Activated CD8-positive, alpha-beta memory T cell treated with anti-CD3 and anti-CD28 coated beads, Interleukin-2, amount 50 U/mL, for 1 hour (primary cell): ENCODE data around the gene PRKCH.
"Not testable (repeated sequence)": the region's sequence is repeated elsewhere in the genome, so short reads cannot be mapped to it uniquely, and the experiment has no call there.

Source experiments
- DNase-seq: peaks from one replicate; pipeline ENCODE4 v3.0.0-alpha.2; 2020; ENCODE audit errors: extremely low read depth

PRKCH gene

DNA sequence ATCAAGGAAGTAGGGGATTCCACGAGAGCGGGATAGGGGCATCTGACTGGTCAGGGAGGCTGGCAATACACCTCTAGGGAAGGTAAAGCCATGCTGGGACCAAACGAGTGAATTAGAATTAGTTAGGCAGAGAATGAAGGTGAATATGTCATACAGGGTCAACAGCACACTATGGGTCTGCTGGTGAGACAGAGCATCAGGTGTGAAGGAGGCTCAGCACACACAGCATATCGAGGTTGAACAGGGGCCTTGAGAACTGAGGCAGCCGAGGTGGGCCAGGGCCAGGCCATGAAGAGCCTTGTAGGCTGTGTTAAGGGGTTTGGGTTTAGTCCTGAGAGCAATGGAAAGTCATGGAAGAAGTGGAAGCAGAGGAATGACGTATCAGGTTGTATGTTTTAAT, 137.8 kb downstream of the PRKCH start:
- no peak for DNase-seq

DNA sequence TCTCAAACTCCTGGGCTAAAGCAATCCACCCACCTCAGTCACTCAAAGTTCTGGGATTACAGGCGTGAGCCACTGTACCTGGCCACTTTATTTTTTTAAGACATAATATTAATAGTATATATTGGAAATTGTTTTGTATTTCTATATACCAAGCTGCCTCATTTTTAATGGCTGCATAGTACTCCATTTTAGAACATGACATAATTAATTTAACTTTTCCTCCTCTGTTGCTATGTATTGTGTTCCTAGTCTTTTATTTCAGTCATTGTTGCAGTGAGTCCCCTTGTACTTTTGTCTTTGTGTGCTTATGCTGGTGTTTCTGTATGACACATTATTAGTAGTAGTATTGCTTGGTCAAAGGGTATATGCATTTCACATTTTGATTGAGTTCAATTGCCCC, 138.7 kb downstream of the PRKCH start:
- DNase-seq = no peak

DNA sequence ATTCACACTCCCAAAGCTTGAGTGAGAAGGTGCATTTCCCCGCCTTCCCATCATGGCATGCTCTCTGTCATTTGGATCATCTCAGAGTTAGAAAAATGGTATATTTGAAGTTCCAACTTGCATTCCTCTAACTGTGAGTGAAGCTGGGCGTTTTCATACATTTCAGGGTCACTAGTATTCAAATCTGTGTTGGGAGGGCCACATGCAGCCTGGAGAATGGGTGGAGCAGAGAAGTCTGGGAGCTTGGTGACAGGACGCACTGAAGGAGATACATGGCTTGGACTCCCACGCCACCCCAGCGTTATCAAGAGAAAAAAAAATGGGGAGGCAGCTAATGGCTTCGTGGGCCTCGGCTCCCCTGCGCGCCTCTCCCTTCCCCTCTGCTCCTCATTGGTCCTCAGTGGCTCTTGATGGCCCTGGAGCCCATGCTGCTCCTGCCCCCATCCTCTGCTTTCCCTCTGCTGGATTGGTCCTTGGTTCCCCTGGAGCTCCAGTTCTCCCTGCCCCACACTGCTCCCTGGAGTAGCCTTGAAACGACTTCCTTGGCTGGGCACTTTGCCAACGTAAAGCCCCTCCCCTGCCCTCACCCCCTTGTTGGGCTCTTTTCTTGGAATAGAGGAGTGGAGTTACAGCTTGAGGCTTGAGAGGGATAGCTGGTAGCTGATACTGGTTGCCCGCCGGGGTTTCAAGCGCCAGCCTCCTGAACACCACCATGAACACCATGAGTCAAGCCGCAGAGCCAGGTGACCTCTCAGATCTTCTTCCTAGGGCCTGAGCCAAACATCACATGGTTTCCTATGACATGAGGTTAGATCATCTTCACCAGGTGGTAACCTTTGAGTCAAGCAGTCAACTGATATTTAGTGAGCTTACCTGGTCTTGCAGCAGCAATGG, 139.6 kb downstream of the PRKCH start:
- DNase-seq = no peak

DNA sequence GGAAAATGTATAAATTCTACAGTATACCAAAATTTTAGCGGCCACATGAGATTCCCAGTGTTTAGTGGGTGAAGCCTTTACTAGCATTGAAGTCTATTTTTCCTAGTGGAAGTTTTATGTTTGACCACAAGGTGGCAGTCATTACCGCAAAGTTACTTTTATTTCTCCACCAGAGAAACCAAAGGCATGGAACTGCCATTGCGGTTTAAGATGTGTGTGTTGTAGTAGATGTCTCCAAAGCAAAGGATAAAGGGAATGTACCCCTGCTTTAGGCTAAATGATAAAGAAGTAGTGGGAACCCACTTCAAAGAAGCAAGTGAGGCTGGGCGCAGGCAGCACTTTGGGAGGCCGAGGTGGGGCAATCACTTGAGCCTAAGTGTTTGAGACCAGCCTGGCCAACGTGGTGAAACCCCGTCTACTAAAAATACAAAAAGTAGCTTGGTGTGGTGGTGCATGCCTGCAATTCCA, 140.5 kb downstream of the PRKCH start:
- DNase-seq = no peak

DNA sequence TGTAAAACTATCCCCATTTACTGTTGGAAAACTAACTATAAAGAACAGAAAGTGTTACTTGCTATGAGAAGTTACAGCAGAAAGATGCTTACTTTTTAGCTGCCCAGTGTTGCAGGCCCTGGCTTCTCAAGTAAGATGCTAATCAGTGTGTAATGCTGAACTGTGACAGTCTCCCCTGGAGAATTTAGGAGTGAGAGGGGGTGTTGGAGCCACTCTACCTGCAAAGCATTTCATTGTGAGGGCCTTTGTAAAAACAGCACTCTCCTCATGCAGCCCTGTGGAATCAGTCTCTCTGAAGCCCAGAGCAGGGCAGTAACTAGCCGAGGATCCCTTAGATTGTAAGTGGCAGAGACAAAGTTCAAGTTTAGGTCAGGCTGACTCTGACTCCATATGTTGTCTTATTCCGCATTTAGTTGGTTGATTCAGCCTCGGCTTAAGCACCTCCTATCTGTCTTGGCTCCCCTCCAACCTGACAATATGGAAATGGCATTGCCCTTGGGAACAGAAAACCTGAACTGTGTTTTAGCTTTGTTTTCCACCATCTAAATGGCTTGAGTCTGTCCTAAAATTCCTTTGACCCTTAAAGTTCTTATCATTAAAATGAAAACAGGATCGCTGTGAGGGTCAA, 141.3 kb downstream of the PRKCH start:
- DNase-seq = no peak

DNA sequence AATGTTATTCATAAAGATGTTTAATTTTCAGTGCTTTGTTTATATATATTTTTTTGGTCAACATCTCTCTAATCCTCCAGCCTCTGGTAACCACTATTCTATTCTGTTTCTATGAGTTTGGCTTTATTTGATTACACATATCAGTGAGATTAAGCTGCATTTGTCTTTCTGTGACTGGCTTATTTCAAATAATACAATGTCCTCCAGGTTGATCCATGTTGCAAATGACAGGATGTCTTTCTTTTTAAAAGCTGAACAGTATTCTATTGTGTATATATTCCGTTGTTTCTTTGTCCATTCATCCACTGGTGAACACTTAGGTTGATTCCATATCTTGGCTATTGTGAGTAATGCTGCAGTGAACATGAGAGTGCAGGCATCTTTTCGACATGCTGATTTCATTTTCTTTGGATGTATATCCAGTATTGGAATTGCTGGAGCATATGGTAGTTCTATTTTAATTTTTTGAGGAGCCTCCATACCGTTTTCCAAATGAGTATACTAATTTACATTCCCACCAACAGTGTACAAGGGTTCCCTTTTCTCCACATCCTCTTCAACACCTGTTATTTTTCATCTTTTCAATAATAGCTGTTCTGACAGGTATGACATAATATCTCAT, 142.4 kb downstream of the PRKCH start:
- no peak for DNase-seq

DNA sequence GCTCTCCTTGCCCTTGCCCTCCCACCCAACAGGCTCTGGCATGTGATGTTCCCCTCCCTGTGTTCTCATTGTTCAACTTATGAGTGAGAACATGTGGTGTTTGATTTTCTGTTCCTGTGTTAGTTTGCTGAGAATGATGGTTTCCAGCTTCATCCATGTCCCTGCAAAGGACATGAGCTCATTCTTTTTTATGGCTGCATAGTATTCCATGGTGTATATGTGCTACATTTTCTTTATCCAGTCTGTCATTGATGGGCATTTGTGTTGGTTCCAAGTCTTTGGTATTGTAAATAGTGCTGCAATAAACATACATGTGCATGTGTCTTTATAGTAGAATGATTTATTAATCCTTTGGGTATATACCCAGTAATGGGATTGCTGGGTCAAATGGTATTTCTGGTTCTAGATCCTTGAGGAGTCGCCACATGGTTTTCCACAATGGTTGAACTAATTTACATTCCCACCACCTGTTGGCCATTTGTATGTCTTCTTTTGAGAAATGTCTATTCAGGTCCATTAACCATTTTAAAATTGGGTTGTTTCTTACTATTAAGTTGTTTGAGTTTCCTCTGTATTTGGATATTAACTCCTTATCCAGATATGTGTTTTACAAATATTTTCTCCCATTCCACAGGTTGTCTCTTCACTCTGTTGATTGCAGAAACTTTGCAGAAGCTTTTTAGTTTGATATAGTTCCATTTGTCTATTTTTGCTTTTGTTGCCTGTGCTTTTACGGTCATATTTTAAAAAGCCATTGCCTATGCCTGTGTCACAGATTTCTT, 143.4 kb downstream of the PRKCH start:
- not testable (repeated sequence) for DNase-seq

DNA sequence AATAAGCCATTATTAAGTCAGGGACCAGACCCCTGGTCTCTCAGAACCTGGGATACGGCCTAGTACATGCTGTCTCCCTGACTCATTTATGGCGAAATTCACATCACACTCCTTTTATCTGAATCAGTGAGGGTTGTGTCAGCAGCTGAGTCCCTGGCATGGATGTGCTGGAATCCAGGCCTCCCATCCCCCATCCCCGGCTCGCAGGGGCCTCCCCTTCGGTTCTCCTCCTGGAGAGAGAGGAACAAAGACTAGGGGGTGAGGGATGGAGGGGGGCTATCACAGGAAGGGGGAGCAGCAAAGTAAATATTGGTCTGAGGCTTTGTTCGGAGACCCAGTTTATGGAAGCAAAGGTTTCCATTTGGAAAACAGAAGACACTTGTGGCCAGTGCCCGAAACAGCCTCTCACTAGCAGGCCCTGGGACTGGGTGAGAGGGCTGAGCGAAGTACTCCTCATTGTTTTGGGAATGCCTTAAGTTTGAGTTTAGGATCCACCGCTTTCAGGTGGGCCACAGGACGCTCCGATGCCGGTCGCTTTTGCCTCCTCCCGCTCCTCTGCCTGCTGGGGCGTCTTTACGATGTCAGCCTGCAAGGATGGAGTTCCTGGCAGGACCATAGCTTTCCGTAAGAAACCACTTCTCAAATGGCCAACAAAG, 145.0 kb downstream of the PRKCH start:
- no peak for DNase-seq

DNA sequence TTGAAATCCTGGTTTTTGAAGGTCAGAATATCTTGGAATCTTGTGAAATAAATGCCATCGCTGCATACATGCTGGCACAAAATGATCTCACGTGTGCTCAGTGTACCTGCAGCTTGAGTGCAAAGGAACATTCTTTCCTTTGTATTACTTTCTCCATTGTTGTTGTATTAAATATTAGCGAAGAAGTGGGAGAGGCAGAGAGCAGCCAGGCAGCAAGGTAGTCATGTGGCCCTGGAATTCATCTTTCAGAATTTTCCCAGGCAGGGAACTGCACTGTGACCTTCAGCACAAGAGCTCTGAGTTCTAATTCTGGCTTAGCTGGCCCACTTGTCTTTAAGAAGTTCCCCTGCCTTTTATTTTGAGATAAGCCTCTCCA, 145.5 kb downstream of the PRKCH start:
- no peak for DNase-seq

DNA sequence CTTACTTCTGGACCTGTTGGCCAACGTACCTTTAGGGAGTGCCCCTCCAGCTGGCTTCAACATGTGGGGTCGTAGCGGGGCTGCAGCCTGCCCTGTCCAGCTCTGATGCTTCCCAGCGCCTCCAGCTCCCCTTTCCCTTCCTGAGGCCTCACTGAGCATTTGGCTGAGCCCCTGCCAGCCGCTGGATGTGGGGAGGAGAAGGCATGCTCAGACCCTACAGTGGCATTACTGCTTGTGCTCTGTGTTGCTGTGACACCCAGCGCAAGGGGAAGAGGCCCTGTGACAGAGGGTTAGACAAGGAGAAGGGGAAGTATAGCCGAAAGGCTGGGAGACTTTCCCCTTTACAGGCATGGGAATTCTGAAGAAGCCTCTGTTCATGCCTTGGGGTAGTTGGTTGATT, 145.9 kb downstream of the PRKCH start:
- no peak for DNase-seq

DNA sequence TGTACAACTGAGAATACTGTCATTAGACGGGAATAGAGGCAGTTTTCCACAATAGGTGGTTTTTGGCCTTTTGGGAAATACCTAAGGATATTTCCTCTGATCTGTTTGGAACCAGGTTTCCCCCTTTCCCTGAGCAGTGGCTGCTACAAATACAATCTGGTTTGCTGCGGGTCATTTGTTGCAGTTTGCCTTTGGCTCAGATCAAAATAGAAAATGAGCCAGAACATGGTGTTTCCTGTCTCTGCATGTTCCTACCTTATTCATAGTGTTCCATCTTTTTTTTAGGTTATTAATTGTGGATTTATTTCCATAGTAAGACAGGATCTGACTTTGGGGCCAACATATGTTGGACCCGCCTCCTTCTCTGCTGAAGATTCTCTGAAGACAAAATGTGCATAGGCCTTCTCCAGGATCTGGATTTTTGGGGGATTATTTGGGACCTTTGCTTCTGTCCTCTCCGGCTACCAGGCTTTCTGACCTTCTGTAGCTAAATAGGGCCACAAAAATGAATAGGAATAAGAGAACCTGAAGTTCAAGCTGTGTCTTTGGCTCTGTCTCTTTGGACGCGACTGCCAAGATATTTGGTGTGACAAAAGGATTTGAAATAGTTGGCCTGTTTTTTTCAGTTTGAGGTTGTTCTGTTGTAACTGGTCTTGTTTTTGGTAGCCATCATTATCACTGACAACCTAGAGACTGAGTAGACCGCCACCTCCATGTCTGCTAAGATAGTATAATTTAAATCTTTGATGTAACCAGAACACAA, 146.9 kb downstream of the PRKCH start:
- DNase-seq = no peak

DNA sequence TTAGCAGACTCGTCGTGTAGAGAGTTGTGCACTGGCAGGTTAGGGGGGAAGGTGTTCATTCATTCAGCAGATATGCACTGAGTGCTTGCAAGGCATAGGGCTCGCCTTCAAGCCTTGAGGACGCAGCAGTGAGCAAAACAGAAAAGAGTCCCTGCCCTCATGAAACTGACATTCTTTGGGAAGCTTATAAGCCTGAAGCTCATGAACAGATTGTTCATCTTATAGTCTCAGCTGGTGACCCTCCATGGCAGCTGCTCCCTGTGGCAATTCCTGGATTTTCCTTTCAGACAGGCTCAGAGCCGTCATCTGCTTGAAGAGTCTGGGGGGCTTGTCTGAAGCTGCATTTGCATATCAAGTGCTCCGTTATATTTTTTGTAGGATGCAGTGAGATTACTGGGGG, 148.4 kb downstream of the PRKCH start:
- DNase-seq = no peak

DNA sequence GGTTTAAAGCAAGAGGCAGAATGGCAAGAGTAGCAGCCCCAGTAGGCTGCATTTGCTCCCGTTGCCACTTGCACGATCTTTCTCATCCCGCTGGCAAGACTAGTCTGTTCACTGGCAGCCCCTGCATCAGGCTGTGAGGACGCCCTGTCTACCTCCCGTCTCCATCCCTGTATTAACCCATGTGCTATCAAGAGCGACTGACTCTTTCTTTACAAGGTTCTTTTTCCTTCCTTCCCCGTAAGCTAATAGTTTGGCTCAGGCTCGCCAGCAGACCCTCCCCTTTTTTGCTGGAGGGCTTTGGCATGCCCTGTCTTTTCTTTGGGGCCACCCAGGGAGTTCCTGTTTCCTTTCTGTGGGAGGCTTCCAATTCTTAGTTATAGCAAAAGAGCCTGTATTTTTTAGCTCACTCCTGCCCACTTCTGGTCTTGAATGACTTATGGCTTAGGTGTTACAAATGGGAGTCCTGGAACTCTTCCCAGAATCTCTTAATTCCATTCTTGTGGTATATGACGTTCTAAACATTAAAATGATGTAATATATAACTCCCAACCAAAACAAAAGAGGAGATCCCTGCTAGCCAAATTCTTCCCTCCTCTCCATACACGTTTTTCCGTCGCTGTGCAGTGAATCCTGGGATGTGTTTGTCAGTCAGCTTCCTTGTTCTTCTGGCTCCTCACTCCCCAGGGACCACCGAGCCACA, 149.0 kb downstream of the PRKCH start:
- DNase-seq = no peak

DNA sequence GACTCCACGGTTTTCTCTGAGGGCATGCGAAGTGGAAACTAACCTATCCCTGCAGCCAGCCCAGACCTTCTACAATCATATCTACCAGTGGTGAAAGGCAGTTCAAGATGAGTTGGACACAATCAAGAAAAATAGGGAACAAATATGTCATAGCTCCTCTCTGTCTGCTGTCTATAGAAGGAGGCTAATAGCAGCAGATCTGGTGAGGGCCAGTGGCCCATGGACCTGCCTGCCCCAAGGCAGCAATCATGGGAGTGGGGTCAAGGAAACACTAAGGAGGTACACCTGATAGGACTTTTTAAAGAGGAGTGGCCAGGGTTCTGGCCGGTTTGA, 149.5 kb downstream of the PRKCH start:
- no peak for DNase-seq

DNA sequence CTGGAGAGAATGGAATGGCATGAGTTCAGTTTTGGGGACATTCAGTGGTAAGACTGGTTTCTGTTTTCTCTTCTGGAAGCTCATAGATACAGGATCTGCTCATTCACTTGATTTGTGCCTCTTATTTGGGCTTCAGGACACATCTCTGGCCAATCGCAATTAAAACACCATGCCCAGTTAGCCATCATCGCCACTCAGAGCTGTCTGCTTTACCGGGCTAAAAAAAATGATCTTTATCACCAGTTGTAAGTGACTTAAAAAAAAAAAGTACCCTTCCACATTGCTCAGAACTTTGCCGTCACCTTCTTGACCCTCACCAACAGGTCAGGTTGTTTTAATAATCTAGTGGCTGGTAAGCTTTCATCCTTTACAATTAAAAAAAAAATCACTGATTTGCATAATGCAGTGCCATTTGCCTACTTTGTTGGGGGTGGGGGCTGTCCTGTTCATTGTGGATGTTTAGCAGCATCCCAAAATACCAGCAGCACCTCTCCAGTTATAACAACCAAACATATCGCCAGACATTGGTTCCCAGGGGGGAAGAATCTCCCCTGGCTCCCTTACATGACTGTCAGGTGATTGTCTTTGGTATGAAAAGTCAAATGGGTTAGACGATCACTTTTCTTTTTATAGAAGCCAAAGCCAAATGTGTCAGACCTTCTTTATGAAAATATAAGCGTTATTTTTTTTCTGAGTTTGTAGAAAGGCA, 150.1 kb downstream of the PRKCH start:
- no peak for DNase-seq

DNA sequence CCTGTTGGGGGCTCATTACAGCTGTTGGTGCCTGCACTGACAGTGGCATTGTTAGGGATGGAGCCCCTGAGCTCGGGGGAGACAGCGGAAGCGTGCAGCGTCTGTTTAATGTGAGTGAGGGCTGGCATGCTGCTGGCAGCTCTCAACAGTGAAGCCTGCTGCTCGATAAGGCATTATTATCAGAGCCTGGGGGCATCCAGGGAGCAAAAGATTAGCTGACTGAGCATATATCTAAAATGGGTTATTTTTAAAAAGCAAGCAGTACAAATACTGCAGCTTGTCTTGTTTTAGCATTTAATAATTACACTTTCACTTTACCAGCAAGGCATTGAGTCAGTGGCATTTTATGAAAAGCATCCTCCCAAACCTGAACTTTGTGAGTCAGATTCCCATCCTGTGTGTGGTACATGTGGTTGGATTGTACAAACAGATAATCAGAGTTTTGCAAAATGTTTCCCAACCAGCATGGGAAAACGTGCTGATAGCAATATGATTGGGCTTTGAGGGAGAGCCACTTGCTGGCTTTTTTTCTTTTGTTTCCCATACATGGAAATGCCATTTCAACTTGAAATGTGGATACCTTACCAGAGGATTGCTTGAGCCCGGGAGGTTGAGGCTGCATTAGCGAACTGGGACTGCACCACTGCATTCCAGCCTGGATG, 150.8 kb downstream of the PRKCH start:
- DNase-seq = no peak

DNA sequence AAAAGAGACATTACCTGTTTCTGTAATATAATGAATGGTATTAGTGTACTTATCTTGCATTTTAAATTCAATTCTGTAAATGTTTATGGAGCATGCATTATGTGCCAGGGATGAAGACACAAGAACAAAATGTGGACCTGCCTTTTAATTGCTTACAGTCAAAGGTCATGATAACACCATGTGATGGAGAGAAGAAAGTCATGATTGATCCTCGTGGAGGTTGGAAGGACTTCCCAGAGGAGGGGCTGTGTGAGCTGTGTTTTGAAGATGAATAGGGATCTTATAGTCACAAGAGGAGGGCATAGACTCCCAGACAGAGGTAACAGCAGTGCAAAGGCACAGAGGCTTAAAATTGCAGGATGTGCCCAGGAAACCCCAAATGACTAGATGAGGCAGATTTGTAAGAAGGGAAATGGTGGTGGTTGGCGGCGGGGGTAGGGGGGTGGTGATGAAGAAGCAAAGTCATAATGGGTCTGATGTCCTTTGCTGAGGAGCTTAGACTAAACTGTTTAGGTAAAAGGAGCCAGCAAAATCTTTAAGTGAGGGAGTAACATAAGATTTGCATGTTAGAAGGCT, 151.5 kb downstream of the PRKCH start:
- DNase-seq = no peak

DNA sequence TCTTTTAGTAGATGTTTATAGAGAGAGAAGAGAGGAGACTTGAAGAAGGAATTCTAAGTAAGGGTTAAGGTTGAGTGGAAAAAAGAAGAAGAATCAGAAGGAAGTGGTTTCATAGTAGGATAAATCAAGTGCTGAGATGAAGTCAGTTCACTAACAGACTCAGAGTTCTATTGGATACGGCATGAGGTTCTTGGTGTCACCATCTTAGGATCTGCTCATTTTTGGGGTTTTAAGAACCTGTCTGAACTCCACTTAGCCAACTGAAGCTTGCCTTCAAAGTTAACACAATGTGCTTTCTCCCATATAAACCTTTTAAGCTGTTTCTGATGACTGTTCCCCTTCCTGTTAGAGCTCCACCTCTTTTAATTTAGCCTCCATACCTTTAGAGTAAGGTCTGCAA, 152.6 kb downstream of the PRKCH start:
- no peak for DNase-seq

DNA sequence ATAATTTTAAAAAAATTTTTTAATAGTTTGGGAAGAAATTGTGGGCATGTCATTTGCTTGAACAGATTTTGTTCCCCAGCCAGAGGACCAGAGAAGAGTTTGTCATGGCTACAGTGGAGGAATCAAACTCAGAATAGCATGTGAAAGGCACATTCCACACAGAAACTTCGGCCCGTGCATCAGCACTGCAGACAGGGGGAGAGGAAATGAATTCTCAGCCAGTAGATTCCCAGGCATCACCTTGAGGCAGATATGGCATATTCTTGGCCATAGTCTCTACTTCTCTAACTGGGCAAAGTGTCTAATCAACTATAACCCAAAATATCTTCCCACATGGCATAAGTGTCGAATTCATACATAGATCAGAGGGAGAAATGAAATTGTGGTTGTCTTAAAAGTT, 153.3 kb downstream of the PRKCH start:
- no peak for DNase-seq
